Measurements from ENCODE around the gene TJAP1. TPM values are rescaled to one million over a fixed set of nuclear protein-coding genes. Genes with fewer than 3 reads are reported as not detected.
"Not testable (repeated sequence)": the region's sequence is repeated elsewhere in the genome, so short reads cannot be mapped to it uniquely, and the experiment has no call there.

Gene TJAP1
- polyA plus RNA-seq, 3 donors, result 28.9 to 29.6 (median 29.0) TPM

DNA sequence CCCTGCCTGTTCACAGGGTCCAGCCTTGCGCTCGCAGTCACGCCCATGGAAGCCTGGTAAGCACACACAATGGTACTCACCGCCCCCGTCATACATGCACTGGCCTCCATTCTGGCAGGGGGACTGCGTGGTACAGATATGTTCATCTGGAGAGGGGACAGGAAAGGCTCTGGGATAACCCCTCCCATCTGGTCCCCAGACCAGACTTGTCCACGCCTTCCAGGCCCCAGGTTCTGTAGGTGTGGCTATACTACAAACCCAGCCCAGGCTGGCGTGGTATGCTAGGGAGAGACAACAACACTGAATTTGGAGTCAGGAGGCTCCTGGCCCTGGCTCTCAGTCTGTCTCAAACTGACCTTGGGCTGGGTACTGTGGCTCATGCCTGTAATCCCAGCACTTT, 25.4 kb upstream of the TJAP1 start:
- no peak for DNase-seq (ENCODE audit: low read depth in 3 of 3, low spot score in 2 of 3)

DNA sequence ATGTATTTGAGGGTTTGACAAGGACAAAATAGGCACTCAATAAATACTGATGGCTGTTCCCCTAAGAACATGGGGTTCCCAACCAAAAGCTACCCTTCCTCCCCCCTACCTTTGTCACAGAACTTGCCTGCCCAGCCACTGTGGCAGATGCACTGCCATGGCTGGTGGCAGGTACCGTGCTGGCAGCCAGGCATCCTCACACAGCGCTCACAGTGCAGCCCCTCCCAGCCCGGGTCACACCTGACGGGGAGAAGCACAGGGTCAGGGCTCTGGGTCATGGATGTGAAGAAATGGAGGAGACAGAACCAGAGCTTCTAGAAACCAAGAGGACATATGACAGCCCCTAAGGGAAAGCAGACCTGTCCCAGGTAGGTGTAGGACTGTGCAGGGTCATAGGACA, 24.5 kb upstream of the TJAP1 start:
- no peak for DNase-seq (ENCODE audit: low read depth in 3 of 3, low spot score in 2 of 3)

DNA sequence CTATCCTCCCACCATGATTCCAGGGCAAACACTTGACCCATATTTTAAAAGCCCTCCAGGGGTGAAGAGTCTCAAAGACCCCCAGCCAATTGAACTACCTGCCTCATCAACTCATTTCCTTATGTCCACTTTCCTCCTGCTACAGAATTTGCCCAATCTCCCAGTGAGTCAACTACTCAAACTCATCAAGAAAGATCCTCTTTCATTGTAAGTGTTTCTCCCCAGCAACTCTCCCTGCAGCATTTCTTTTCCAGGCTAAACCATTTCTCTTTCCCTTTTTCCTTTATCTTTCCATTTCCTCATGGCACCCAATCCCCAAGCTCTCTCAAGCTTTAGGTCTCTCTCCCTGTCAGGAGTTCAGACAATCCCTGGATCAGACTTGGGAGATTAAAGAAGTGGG, 23.5 kb upstream of the TJAP1 start:
- no peak for DNase-seq (ENCODE audit: low read depth in 3 of 3, low spot score in 2 of 3)

DNA sequence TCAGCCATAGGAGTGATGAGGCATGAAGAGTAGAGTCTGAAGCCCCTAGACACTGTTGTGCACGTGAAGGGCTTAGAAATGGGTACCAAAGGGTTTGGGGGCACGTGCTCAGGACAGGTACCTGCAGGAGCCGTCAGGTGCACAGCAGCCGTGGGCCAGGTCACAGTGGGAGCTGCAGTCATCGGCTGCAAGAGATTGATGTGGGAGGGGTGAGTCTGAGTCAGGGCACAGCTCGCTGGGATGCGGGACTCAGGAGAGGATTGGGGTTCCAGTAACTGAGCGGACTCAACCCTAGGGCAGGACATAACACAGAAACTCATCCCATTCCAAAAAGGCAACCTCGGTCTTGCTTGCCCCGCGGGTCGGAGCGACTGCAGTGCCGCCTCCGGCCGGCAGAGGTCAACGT, 23.1 kb upstream of the TJAP1 start:
- DNase-seq (ENCODE audit: low read depth in 3 of 3, low spot score in 2 of 3), result no peak

DNA sequence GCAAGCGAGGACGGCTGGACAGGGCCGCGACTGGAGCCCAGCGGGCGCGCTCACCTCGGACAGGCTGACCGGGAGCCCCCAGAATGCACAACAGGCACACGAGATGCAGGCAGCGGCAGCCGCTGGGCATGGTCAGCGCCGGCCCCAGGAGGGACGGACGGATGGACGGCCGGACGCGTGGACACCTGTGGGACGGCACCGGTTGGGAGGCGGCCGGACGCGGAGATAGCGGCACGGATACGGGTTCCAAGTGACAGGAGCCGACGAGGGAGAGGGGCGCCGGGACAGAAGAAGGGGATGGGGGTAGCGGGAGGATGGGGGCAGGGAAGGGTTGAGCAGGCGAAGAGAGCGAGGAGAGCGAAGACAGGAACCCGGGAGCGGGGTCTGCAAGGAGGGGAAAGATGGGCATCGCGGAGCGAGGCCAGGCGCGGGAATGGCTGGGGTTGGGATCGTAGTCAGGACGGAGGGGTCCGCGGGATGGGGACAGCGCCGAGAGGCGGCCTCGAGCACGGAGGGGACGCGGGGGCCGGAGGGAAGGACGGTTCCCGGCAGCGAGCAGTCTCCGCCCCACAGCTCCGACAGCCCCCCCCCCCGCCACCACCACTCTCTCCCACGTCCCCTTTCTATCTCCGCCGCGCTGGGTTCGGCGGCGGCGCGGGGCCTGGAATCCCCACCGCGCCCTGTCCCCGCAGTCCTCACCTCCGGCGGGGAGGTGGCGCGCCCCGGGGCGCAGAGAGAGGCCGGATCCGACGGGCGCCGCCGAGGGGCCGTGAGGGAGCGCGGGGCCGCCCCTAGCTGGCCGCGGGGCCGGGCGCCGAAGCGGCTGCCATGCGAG, 22.5 kb upstream of the TJAP1 start:
- peak in 2 of 3 donors; percentile 56 to 62 for DNase-seq (ENCODE audit: low read depth in 3 of 3, low spot score in 2 of 3)

DNA sequence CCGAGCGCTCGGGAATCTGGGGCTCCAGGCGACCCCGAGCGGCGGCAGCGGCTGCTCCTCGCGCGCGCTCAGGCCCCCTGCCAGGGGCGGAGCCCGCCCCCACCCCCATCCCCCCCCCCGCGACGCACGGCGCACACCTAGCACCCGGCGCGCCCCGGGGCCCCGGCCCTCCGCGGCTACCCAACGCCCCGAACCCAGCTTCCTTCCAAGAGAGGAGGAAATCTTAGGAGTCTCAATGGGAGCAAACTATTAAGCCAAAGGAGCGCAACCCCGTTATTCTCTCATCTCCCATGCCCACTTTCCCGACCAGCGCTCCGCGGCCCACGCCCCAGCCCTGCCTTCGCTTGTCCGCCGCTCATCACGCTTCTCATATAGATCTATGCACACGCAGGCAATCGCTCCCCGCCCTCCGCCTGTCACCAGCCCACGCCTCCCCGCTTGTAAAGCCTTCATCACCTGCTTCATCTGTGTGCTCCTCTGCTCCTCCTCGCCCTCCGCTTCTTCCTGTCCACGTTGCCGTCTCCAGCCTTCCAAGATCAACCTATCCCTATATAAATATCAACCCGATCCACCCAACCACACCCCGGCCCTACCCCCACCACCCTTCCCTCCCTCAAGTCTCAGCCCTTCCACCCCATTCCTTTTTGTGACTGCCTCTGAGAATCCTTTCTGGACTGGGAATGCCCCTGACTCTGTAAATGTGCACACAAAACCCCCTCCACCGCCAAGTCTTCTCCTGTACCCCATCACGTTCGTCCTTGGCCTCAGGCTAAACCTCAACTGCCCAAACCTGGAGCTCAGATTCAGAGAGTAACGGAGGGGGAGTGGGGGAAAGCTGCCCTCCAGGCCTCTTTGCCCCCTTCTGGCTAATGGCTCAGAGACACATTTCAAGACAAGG, 21.6 kb upstream of the TJAP1 start, which contains the start of gene DLK2:
Gene DLK2, minus strand, starts transcription at position 18 of the 898 bp plus-strand sequence. CDS start 723 bp downstream, outside the sequence.
- no peak for DNase-seq (ENCODE audit: low read depth in 3 of 3, low spot score in 2 of 3)

DNA sequence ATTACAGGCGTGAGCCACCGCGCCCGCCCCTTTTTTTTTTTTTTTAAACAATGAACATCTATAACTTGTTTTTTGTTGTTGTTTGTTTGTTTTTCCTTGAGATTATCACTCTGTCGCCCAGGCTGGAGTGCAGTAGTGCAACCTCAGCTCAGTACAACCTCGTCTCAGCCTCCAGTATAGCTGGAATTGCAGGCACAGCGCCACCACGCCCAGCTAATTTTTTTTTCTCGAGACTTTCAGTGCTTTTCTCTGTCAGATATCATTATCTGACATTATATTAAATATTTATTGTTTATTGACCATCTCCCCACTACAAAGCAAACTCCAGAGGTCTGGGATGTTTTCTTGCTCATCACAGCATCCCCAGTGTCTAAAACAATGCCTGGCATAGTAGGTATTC, 19.7 kb upstream of the TJAP1 start:
- DNase-seq (ENCODE audit: low read depth in 3 of 3, low spot score in 2 of 3), result no peak

DNA sequence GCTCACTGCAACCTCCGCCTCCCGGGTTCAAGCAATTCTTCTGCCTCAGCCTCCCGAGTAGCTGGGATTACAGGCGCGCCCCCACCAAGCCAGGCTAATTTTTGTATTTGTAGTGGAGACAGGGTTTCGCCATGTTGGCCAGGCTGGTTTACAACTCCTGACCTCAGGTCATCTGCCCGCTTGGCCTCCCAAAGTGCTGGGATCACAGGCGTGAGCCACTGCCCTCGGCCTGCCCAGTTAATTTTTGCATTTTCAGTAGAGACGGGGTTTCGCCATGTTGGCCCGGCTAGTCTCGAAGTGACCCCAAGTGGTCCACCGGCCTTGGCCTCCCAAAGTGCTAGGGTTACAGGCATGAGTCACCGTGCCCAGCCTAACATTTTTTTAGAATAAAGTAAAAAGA, 19.2 kb upstream of the TJAP1 start:
- not testable (repeated sequence) for DNase-seq (ENCODE audit: low read depth in 3 of 3, low spot score in 2 of 3)

DNA sequence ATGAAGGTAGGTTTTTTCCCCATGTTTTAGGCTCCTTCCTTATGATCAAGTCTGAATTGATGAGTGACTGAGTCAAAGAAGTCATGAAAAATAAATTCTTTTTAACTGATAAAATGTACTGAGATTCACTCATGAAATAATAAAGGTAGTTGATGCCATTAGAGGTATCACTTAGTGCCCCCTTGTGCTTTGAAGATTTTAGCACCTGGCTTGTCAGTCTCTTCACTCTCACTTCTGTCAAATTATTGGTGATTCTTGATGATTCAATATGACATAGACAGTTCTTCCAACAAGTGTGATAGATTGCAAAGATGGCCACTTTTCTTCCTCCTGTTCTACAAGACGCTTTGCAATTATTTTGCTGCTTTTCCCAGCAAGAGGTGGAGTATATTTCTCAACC, 17.8 kb upstream of the TJAP1 start:
- DNase-seq (ENCODE audit: low read depth in 3 of 3, low spot score in 2 of 3), result no peak

DNA sequence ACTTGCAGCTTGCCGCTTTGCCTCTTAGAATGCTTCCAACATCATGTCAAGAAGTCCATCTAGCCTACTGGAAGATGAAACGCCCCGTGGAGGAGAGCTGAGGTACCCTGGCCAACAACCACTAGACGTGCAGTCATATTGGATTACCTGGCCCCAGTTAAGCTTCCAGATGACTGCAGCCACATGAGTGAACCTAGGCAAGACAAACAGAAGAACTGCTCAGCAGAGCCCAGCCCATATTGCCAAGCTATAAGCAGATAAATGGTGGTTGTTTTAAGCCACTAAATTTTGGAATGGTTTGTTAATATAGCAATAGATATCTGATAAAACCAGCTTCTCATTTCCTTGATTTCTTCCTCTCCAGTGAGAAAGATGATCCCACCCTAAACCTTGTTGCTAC, 17.3 kb upstream of the TJAP1 start:
- DNase-seq (ENCODE audit: low read depth in 3 of 3, low spot score in 2 of 3), result no peak

DNA sequence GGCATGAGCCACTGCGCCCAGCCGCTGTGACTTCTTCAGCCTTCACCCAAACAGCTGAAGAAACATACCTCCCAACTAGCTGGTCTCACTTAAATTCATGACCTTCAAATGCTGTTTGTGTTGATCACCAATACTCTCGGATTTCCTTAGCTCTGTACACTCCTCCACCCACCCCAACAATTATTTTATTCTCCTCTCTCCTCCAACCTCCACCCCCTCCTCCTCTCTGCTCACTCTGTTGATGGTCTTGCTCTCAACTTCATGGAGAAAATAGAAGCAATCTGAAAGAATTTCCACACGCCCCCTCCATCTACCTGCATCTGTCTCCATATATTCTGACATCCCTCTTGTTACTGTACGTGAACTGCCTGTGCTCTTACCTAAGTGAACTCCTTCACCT, 15.4 kb upstream of the TJAP1 start:
- DNase-seq (ENCODE audit: low read depth in 3 of 3, low spot score in 2 of 3), result no peak

DNA sequence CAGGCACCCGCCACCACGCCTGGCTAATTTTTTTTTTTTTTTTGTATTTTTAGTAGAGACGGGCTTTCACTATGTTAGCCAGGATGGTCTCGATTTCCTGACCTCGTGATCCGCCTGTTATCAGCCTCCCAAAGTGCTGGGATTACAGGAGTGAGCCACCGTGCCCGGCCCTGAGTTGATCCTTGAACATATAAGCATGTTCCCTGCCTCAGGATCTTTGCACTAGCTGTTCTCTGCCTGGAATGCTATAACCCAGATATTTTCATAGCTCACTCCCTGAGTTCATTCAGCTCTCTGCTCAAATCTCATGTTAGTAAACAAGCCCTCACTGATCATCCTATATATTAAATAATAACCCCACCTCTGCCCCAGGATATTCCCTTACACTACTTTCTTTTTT, 13.0 kb upstream of the TJAP1 start:
- no peak for DNase-seq (ENCODE audit: low read depth in 3 of 3, low spot score in 2 of 3)

DNA sequence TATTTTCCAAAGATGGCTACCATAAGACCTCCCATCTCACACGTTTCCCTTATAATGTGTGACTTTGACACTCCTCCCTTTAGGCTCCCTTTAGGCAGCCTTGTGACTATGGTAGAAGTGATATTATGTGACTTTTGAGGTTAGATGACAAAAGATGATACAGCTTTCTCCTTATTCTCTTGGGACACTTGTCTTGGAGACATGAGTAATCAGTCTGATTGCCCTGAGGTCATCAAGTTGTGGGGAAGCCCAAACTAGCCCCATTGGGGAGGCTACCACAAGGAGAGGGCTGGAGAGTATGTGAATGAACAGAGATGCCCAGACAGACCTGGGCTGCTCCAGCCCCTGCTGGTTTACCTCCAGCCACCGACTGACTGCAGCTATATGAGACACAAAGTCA, 11.4 kb upstream of the TJAP1 start:
- DNase-seq (ENCODE audit: low read depth in 3 of 3, low spot score in 2 of 3), result no peak

DNA sequence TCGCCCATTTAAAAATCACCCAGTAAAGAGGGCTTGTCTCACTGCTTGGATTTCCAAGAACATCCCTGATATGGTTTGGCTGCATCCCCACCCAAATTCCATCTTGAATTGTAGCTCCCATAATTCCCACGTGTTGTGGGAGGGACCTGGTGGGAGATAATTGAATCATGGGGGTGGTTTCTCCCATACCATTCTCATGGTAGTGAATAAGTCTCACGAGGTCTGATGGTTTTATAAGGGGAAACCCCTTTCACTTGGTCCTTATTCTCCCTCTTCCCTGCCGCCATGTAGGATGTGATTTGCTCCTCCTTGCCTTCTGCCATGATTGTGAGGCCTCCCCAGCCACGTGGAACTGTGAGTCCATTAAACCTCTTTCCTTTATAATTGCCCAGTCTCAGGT, 10.1 kb upstream of the TJAP1 start:
- DNase-seq (ENCODE audit: low read depth in 3 of 3, low spot score in 2 of 3), result not testable (repeated sequence)

DNA sequence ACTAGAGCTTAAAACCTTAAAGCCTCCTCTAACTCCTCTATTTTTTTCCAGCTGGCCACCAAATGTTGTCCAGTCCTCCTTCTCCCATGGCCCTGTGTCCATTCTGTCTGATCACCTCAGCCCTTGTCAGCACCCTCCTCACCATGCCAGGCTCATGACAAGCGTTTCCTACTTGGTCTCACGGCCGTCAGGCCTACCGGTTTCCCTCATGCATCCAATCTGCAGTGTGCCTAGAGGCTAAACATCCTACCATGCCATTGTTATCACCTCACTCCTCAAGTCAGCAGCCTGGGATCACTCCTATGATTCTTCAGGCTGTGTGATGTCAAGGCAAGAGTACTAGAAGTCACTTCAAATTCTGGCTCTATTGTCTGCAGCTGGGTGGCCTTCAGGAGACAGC, 9.6 kb upstream of the TJAP1 start:
- no peak for DNase-seq (ENCODE audit: low read depth in 3 of 3, low spot score in 2 of 3)

DNA sequence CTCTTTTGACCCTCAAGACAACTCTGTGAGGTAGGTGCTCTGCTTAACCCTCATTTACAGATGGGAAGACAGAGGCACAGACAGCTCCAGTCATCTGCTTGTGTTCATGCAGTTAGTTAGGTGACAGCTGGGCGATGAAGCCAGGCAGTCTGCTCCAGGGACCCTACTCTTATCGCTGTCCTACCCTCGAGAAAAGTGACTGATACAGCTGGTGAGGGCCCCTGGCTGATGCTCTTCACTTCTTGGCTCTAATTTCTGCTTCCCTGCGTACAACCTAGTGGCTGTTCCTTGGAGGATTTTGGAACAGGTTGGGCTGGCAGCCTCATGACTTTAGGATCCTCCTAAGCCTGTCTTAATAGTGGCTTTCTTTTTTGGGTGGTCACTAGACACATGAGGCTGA, 9.1 kb upstream of the TJAP1 start:
- no peak for DNase-seq (ENCODE audit: low read depth in 3 of 3, low spot score in 2 of 3)

DNA sequence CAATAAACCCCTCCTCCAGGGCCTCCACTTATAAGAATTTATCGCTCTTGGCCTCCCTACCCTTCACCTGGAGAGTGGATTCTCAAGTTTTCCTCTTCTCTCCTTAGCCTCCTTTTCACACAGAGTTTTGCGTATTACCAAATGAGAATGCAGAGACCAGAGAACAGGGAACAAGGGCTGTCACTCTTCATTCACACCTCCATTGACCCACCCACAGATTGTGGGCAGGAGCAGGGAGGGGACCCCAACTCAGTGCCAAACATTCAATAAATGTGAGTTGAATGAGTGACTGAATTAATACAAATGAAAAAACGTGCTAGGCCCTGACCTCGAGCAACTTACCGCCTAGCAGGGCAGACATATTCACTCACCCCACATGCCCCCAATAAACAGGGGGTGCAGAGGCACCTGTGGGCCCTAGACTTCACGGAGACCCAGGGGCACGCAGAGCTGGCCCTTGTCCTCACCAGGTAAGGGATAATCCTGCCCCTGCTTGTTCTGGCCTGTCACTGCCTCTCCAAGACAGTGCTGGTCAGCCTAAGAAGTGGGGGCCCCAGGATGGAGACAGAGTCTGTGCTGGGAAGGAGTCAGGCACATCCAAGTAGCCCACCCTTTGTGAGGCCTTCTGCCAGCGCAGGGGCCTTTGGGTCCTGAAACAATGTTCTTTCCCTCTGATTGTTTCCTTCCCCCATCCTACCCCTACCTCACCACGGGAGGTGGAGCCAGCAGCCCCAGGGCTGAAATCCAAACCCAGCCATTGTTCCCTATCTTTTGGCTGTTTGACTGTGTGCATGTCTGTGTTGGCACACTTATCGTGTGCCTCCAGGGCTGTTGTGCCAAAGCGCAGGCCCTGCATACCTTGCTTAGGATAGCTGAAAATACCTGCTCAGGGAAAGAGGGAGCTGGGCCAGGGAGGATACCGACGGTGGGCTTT, 8.4 kb upstream of the TJAP1 start:
- DNase-seq (ENCODE audit: low read depth in 3 of 3, low spot score in 2 of 3), result no peak

DNA sequence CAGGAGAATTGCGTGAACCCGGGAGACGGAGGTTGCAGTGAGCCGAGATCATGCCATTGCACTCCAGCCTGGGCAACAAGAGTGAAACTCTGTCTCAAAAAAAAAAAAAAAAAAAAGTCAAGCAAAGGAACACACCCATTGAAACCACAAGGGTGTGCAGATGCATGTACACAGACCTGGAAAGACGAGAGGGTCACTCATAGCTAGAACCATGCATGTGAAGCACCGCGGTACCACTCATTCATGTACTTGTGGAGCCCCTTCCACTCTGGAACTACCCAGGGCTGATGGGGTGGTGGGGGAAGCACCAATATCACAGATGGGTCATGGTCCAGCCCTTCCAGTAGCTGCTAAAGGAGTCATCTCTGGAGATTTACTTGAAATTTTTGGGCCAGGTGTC, 7.4 kb upstream of the TJAP1 start:
- no peak for DNase-seq (ENCODE audit: low read depth in 3 of 3, low spot score in 2 of 3)

DNA sequence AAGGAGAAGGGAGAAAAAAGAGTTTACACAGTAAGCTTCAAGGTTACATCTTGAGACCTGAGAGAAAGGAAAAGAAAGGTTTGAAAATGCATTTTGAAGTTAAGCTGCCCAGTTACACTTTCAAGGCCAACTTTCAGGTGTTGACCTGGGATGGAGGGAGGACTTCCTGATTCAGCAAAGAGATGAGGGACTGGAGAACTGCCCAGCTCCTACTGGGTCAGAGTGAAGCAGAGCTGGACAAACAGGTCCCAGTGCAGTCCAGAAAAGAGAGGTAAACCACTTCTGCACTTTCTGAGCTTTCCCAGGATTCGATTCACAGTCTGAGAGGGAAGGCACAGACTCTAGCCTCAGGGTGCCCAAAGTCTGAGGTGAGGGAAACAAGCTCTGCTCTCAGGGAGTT, 6.0 kb upstream of the TJAP1 start:
- DNase-seq (ENCODE audit: low read depth in 3 of 3, low spot score in 2 of 3), result no peak

DNA sequence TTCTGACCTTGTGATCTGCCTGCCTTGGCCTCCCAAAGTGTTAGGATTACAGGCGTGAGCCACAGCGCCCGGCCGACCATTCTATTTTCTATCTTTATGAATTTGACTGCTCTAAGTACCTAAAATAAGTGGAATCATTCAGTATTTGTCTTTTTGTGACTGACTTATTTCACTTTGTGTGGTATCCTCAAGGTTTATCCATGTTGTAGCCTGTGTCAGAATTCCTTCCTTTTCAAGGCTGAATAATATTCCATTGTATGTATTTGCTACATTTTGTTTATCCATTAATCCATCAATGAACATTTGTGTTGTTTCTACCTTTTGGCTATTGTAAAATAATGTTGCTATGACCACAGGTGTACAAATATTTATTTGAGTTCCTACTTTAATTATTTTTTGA, 4.9 kb upstream of the TJAP1 start:
- DNase-seq (ENCODE audit: low read depth in 3 of 3, low spot score in 2 of 3), result no peak

DNA sequence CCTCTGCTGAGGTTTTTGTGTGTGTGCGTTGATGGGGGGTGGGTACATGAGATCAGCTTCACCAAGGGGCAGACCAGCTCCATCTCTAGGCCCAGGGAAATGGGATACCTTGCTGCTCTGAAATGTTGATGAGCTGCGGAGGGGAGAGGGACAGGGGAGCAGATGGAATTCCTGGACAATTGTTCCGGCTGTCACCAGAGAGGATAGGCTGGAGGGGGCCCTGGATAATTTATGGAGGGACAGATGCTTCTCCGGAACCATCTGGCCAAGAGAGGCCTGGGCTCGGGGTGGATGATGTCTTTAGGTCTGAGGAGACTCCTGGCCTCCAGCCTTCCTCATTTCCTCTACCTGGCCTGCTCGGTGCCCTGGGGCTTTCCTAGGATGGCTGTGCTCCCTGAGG, 1.9 kb upstream of the TJAP1 start:
- DNase-seq (ENCODE audit: low read depth in 3 of 3, low spot score in 2 of 3), result no peak

Measured in right renal cortex interstitium (tissue), 3 donors.